GM12801 (cell line): ENCODE results near the gene IQCF6.

ENCODE experiments used
- TF ChIP-seq, protein P1 (sequence below): IDR thresholded peaks from one replicate; pipeline ENCODE4 v1.5.1; 2011; ENCODE audit warnings: control low read depth; ENCODE audit not compliant: insufficient read length; ENCODE audit errors: extremely low read depth

Gene IQCF6

DNA sequence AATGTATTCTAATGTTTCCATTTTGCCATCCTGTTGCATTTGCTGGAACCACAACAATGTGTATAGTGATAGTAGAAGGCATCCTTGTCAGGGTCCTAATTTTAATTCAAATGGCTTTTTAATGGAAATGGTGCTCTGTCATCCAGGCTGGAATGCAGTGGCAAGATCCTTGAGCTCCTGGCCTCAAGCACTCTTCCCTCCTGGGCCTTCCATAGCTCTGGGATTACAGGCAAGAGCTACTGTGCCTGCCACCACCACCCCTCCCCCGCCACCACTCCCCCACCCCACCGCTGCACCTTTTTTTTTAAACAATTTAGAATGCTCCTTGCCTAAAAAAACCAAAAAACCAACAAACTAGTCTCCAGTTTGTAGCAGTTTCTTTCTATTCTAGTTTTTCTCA lies 15.2 kb upstream of the IQCF6 start:
- TF ChIP-seq, protein P1, sequence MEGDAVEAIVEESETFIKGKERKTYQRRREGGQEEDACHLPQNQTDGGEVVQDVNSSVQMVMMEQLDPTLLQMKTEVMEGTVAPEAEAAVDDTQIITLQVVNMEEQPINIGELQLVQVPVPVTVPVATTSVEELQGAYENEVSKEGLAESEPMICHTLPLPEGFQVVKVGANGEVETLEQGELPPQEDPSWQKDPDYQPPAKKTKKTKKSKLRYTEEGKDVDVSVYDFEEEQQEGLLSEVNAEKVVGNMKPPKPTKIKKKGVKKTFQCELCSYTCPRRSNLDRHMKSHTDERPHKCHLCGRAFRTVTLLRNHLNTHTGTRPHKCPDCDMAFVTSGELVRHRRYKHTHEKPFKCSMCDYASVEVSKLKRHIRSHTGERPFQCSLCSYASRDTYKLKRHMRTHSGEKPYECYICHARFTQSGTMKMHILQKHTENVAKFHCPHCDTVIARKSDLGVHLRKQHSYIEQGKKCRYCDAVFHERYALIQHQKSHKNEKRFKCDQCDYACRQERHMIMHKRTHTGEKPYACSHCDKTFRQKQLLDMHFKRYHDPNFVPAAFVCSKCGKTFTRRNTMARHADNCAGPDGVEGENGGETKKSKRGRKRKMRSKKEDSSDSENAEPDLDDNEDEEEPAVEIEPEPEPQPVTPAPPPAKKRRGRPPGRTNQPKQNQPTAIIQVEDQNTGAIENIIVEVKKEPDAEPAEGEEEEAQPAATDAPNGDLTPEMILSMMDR = no peak

DNA sequence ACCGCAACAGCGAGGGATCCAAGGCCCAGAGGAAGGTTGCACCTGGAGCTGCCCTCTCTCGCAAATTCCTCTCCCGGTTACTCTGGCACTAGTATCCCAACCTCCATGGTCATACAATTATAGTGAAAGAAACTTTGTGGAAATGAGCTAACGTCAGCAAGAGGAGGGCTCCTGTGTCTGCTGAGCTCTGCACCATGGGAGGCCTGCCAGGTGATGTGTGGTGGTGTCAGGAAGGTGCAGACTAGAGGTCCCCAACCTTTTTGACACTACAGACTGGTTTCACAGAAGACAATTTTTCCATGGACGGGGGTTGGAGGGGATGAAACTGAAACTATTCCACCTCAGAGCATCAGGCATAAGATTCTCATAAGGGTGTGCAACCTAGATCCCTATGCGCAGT lies 13.2 kb upstream of the IQCF6 start:
- TF ChIP-seq, protein P1 = no peak

GRCh38 chr3:51789437-51789836 lies 10.4 kb upstream of the IQCF6 start:
- TF ChIP-seq, protein P1 = no peak

- TF ChIP-seq, protein P1 = no peak
Observed at GRCh38 chr3:51786267-51786666, 7.2 kb upstream of the IQCF6 start.

GRCh38 chr3:51778554-51778953 lies 483 bp downstream of the IQCF6 start:
- TF ChIP-seq, protein P1 = no peak

DNA sequence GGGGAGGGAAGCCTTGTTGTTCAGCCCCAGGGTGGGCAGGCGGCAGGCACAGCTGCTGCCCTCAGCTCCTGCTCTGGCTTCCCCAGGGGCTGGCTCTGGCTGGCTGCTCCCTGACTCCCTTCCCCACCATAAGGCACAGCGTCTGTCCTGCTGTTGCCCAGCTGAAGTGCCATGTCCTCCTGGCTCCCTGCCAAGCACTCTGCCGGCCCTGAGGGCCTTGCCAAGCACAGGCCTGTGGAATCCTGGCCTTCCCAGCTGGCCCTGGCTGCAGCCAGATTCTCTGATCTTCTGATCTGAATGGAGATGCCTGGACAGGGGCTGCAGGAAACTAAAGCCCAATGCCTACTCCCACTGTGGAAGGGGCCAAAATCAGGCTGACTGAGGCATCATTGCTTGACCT lies 1.1 kb downstream of the IQCF6 start:
- TF ChIP-seq, protein P1 = no peak

DNA sequence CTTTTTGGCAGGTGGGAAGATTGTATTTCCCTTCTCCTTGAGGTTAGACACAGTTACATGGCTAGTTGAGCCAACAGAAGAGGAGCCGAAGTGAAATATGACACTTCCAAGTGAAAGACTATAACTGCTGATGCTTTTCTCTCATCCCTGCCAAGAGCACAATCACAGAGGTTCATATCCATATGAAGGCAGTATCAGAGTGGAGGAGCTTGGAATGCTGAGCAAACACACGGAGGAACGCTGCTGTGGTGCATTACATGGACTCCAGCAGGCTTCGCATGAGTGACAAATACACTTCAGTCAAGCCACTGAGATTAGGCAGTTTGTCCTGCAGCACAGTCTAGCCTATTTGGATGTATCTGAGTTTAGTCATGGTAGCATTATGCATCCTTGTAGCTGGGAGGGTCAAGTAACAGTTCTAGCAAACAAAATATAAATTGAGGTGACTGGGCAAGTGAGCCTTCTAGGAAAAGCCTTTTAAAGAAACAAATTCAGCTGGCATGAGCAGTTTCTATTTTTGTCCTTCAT lies 5.4 kb downstream of the IQCF6 start:
- TF ChIP-seq, protein P1 = no peak

DNA sequence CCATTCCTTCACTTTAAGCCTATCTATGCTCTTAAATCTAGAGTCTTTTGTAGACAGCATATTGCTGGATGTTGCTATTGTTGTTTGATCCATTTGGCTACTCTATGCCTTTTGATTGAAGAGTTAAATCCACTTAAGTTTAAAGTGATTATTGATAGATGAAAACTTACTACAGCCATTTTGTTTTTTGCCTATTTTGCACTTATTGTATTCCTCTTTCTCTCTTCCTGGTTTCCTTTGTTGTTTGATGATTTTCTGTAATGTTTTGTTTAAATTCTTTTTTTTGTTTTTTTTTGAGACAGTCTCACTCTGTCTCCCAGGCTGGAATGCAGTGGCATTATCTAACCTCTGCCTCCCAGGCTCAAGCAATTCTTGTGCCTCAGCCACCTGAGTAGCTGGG lies 19.8 kb downstream of the IQCF6 start:
- TF ChIP-seq, protein P1 = no peak
